TTC549 (cell line): ENCODE measurements around the gene RAMAC.
"Not testable (repeated sequence)": the region's sequence is repeated elsewhere in the genome, so short reads cannot be mapped to it uniquely, and the experiment has no call there.

Source experiments
- FAIRE-seq: peaks from 2 replicates; lab custom pipeline; 2012; peaks lifted over from hg19 to GRCh38; lab: Jason Lieb, UNC

The RAMAC gene

DNA sequence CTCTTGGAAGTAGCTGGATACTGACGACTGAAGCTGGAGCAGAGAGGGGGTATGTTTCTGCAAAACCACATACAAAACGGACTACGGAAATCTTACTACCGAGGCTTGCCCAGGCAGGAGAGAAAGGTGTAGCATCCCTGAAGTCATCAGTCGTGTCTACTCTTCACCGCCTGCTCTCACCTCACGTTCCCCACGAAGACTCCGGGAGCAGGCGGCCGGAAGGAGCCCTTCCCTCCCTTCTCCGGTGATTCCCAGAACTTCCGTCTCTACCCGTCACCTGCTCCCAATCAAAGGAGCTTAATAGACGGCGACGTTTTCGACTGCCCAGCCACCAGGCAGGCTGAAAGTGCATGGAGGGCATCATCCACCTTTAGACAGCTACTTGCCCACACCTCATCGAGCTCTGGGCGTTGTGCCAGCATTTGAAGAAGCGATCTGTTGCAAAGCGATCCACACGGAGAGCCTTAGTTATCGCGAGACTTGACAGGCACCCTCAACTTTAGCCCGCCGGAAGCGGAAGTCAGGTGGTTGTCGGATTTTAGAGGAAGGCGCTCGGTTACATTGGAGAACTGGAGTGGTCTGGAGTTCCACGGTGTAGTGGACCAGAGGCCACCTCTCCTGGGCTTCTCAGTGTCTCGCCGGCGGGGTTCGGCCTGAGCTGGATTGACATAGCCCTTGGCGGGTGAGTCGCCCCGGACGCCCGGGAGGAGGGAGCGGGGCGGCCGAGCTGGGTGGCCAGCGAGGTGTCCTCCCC, at the start of gene RAMAC:
Gene RAMAC (plus strand): TSS at position 523 of the 754 bp plus-strand sequence. CDS start 2,809 bp downstream, outside the sequence.
- FAIRE-seq = no peak

DNA sequence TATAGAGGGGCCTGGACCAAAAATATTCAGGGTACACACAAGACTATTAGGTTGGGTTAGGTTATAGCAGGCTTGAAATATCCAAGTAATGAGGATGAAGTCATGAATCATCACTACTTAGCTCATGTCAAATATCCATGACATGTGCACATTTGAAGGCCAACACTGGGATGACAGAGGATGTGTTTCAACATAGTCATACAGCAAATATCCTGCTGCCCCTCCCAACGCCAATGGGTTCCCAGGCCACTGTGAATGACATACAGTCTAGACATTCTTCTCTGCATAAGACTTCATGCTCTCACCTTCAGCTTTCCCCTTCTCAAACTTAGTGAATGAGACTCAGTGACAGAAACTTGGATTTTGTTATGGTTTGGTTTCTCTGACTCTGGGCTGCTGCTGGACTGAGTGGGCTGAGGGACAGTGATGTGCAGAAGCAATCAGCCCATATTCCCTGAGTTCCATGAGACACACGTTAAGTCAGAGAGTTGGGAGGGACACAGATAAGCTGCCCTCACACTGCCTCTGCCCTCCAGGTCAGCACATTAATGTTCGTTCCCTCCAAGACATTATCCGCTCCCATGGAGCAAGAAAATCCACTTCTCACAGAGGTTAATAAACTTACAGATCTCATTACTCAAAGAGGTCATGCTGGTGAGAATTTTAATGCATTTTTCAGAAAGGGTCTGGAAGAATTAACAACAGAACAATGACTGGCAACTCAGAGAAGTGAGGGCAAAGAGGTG, 48.9 kb upstream of the RAMAC start:
- no peak for FAIRE-seq

DNA sequence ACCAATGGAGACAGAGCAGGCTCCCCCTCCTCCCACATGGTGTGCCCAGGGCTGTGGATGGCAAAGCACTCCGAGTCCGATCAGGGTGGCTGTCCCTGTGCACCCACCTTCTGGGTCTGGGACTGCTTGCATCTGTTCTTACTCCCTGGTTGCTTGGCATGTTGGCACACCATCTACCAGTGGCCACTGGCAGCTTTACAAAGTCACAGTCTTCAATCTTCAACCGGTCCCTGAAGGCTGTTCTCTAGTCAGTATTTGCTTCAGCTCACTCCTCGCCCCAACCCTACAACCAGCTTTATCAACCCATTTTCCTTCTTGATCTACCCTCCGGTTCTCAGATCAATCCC, 48.3 kb upstream of the RAMAC start:
- FAIRE-seq = no peak

DNA sequence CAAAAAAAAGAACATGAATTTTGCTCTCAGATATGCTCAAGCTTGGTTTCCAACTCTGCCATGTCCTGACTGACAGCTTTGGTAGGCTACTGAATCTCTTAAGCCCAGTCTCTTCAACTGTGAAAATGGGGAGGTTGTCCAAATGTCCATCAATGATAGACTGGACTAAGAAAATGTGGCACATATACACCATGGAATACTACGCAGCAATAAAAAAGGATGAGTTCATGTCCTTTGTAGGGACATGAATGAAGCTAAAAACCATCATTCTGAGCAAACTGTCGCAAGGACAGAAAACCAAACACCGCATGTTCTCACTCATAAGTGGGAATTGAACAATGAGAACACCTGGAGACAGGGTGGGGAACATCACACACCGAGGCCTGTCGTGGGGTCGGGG, 46.3 kb upstream of the RAMAC start:
- FAIRE-seq = not testable (repeated sequence)

DNA sequence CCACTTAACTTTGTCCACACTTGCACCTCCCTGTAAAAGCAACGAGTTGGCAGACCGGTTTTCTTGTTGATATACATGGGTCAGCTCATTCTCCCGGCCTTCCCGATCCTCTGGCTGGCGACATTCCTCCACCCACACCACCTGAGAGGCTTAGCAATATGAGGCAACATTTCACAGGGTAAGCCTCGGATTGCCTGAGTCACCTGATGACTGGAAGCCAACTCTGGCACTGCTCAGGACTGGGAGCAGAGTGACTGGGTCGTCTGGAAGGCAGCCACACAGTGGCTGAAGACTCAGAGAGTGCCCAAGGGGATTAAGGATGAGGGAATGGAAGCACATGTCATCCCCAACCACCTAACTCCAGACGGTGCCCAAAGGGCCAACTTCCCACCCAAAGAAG, 43.3 kb upstream of the RAMAC start:
- no peak for FAIRE-seq

DNA sequence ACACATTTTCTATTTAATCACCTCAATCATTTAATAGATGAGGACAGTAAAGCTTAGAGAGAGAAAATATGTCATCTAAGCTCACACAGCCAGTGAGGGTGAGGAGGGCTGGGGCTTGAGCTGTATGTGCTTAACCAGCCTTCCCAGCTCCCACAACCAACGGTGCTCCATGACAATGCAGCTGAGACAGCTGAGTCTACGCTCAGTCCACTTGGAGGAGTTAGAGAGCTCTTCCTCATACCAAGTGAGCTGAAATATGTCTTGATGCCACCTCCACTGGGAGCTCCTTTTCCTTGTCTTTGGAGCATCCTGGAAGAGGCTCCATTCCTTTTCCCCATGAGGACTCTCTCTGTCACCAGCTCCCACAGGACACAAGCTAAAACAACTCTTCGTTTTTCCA, 42.8 kb upstream of the RAMAC start:
- no peak for FAIRE-seq

DNA sequence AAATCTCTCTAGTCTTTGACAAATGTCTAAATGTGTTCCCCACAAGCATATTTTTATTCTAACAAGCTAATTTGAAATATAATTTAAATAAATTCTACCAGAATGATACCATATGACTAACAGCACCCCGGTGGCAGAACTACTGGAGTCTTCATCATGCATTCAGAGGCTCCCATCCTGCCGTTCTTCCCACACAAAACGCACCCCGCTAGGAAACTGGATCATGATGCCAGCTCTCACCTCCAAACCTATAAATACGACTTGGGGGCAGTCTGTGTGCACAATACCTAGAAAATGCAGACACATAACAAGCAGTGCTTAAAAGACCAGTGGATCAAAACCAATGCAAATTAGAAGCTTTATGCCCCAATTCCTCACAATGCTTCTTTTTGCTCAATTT, 42.0 kb upstream of the RAMAC start:
- FAIRE-seq = no peak

DNA sequence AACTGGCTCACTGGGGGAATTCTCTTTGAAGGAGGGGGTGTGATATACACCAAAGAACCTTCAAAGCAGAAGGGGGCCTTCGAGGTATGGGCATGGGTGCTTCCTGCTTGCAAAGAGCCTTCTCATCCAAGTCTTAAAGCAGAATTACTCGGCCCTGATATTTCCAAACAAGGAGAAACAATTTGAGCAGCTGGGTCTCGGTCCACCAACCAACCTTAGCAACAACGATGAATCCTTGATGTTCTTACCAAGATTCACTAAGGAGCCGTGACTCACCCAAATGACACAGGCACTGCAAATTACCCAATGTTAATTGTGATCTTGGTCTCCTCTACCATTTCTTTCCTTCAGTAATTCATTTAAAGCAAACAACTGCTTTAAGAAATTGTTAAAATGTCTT, 41.2 kb upstream of the RAMAC start:
- no peak for FAIRE-seq

DNA sequence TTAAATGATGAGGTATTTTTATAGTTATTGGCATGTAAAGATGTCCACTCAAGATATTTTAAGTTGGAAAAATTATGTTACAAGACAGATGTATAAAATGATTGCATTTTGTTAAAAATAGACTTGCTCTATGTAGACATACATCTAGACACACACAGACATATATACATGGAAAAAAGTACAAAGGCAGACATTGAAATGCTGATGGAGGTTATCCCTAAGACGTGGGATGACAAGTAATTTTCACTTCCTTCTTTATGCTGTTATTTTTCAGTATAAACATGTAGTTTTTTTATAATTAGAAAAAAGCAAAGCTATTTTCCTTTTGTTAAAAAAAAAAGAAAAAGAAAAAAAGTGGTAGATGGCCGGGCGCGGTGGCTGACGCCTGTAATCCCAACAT, 40.7 kb upstream of the RAMAC start:
- FAIRE-seq = no peak

DNA sequence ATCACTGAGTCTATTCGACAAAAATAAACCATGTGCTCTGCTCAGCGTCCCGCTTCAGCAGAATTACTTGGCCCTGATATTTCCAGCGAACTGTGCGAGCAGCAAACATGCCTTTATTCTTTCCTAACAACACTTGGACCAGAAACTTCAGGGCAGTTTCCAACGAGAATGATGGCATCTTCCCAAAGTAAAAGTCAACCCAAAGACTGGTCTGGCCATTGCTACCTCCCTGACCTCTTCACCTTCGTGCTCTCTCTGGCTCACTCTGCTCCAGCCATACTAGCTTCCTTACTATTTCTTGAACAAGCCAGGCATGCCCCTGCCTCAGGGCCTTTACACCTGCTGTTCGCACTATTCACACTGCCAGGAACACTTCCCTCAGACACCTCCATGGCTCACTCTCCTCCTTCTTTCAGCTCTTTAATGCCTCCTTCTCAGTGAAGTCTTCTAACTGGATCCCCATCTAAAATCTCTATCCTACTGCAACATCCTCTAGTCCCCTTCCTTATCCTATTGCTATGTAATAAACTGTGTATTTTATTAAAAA, 39.8 kb upstream of the RAMAC start:
- no peak for FAIRE-seq

DNA sequence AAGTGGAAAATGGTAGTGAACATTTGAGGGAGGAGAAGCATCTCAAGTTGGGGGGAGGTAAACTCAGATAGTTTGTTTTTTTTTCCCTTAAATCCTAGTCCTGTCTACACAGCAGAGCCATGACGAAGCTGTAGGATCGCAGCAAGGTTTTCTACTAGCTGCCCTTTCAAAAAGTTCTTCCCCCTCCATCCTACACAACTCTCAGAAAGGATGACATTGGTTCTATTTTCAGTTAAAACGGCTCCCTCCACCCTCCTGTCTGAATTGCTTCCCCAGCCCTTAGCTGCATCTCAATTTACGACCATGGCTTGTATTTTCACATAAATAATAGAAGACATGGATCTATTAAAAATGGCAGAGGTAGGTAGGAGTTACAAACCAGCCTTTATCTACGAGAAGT, 35.7 kb upstream of the RAMAC start:
- FAIRE-seq = no peak

DNA sequence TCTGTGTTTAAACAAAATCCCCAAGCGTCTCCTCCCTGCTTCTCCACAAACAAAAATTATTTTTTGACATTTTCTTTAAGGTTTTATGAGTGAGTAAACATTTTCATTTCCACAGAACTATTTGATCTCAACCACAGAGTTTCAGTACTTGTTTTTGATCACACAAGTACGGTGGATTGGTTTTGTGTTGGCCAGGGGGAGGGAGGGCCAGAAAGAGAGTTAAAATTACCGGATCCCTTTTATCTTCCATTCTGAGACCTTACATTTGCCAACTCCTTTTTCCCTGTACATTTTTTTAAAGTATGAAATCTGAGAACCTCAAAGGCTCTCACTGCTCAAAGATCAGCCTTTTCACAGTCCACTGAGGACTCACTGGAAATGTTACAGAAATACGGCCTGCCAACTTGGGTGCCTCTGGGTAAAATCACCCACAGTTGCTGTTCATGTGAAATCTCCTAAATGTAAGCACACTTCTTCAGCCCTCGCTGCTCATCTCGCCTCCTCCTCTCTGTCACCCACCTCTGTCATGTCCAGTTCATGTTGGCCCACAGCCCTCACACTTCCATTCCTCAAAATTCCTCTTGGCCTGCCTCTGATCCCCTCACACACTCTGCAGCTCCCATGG, 35.2 kb upstream of the RAMAC start:
- FAIRE-seq = no peak

DNA sequence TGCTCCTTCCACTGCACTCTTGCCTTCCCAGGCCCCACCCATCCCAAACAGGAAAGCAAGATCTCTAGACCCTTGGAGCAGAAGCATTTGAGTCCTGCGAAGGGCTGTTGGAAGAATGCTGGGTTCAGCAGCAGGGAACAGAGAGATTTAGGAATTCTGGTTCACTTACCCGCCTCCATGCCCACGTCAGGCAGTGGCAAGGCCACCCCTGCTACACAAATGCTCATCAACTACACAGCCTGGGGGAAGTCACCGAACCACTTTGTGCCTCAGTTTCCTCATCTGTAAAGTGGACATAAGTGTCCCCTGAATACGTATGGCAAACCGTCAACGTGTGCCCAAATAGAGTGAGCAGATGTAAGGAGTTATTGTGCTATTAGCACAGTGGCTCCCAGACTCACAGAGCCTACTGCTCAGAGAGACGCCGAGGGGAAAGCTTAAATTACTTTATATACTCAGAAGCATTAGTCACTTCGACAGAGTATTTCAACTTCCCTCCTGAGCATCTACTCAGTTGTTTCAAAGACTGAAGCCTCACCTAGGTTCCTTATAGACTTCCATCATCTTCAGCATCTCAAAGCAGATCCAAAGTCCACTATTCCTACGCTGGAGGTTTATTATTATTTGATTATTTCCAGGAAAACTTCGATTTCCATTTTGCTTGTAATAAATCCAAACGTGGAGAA, 34.4 kb upstream of the RAMAC start:
- FAIRE-seq = no peak

DNA sequence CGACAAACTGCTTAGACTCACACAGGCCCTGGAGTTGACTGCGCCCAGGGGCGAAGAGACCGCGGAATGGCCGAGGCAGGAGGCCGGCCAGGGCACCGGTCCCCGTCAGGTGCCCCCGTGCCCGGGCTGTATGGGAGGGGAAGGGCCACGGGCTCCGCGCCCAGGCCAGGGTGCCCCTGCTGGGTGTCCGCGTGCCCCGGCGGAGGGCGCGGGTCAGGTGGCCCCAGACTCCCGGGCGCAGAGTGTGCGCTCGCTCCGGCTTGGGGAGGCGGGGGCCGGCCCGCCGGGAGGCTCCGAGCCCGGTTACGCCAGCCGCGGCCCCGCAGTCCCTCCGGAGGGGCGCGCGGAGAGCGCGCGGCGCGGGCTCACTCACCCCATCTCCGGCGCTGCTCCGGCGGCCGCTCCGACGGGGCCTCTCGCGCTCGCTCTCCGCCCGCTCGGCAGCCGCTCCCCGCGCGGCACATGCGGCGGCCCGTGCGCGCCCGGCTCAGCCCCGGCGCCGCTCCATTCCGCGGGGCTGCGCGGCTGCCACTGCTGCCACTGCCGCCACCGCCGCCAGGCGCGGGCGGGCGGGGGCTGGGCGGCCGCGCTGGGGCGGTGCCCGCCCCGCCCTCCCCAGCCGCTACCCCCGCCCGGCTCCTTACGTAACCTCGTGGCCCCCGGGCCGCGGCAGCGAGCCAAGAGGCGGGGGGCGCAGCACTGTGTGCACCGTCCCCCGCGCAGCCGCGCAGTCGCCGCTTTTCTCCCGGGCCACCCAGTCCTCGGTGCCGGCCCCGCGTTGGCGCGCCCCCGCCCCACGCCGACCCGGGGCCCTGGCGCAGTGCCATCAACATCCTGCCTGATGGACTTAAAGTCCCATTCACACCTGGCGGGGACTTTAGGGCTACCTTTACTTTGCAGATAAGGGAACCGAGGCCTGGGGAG, 33.6 kb upstream of the RAMAC start, which contains the start of gene HOMER2:
Gene HOMER2 (minus strand): TSS at position 563 of the 924 bp plus-strand sequence. CDS start 185 bp downstream, at position 378.
- no peak for FAIRE-seq

DNA sequence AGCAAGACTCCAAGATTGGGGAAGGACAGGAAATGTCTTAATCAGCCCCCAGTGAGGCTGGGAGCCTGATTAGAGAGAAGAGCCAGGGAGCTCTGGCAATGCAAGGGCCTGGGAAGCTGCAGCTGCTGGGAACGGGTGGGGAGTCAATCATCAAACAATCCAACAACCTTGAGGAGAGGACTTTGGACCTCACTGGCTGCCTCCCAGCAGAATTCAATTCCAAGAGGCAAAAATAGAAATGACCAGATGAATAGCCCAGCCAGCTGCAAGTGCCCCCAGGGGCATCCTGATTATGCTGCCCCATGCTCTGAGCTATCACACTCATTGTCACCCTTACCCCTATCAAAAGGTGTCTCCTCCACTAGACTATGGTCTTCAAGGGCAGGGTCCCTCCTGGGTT, 27.4 kb upstream of the RAMAC start:
- no peak for FAIRE-seq

DNA sequence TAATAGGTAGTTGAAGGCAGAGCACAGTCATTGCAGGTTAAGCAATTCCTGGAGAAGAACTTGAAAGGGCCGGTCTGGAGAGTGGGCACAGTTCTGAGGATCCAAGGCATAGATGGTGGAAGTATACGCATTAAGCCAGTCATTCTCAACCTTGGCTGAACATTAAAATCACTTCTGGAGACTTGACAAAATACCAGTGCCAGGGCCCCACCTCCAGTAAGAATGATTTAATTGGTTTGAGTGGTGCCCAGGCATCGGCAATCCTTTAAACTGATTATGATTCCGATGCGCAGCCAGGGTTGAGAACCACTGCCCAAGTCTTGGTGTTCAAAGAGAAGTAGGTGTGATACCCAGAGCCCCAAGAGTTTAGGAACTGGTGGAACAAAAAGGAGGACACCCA, 26.6 kb upstream of the RAMAC start:
- no peak for FAIRE-seq

DNA sequence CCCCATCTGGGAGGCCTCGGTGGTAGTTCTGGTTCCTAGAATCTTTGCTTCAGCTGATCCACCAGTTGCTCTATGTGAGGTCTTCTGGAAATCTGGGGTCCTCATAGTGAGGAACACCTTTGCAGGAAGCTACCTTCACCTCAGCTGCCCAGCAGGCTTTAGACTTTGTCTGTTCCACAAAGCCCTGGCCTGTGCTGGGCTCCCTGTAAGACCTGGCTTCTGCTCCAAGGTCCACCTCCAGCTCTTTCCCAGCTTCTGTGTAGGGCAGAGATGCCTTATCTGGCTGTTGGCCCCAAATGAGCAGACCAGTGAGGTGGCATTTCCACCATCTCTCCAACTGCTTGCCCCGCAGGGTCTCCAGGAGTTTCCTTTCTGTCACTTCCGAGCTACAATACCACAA, 25.2 kb upstream of the RAMAC start:
- no peak for FAIRE-seq

DNA sequence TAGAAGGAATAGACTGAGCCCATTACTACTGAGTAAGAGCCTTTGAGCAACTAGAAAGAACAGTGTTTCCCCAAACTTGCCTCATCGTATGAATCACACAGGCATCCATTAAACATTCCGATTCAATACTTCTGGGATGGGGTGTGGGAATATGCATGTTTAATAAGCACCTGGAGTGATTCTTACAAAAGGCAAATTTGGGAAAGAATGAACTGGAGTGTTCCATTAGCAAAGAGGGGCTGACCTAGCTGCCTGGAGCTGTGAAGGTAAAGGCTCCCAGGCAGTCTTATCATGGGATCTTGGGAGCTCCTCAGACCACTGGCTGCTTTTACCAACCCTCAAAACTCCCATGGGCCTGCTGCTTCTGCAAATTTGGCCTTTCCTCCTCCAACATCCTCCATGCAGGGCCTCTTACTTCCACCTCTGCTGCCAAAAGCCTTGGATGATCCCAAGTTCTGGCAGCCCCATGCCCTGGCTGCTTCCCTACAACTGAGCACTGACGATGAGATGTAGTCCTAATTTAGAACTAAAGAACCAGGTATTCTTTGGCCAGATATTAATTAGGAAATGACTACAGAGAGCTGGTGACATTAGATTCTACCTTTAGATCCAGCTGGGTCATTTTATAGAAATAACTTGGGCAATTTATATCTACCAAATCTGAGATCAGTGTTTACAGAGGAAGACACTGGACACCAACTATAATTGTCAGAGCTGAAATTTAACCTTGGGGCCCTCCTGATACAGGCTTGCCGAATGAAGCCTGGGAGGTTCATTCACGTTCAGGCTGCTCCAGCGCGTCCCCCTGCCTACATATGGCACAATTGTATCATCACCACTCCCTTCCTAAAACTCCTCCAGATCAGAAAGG, 22.3 kb upstream of the RAMAC start:
- no peak for FAIRE-seq

DNA sequence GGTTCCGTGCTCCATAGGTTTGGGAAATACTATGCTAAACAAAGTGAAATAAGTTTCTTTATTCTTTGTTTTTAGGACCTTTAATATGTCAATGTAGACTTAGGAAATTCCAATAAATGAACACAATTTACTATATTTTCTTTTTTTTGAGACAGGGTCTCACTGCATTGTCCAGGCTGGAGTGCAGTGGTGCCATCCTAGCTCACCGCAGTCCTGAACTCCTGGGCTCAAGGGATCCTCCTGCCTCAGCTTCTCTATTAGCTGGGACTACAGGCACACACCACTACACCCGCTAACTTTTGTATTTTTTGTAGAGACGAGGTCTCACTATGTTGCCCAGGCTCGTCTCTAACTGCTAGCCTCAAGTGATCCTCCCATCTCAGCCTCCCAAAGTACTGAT, 21.1 kb upstream of the RAMAC start:
- no peak for FAIRE-seq

DNA sequence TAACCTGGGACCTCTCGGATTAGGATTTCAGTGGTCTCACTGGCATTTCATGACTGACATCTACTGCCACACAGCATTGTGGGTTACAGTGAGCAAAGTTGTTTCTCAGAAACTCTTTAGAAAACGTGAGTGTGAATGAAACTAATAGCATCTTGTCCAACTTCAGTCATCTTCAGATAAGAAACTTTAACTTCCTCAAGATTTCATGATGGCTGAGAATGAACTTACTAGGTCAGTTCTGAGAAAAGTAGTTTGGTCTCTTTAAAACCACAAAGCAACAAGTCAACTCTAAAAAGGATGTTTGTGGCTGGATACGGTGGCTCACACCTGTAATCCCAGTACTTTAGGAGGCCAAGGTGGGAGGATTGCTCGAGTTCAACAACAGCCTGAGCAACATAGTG, 19.3 kb upstream of the RAMAC start:
- FAIRE-seq = no peak
